NCI-H1092 (cell line): Measurements from ENCODE around the gene TMEM72.

Experiments
- DNase-seq: peaks from one replicate; lab custom pipeline; 2025; lab: John Stamatoyannopoulos, UW

Gene TMEM72

GRCh38 chr10:44955413-44956070, 44.4 kb downstream of the TMEM72 start:
- DNase-seq = no peak

GRCh38 chr10:44956226-44956625, 45.1 kb downstream of the TMEM72 start:
- DNase-seq = no peak

- no peak for DNase-seq
These were observed 45.9 kb downstream of the TMEM72 start for GRCh38 chr10:44956717-44957706.

DNA sequence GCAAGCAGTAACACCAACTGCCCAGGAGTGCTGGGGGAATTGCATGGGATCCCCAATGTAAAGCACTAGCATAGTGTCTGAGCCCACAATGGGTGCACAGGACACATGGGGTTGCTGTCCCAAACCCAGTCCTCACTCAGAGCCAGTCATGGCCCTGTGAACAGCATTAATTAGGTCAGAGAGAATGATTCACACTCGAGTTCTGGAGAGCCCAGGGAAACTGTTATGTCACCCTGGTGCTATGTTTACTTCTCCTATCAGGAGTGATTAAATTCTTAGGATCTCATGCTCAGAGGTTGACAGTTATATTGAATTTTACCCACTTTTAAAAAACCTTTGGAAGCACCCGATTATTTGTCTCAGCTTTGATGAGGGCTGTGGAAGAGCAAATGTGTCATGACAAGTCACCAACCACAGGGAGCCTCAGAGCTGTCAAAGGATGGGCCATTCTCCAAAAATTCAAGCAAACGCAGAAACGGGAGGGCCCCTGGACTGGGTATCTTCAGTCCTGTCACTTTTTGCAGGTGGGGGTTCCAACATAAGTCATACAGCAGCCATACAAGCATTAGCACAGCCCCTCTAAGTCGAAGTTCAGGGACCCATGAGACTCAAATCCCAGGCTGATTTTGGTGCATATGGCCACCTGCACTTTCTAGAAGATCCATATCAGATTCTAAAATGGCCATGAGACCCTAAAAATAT, 47.2 kb downstream of the TMEM72 start:
- no peak for DNase-seq

DNA sequence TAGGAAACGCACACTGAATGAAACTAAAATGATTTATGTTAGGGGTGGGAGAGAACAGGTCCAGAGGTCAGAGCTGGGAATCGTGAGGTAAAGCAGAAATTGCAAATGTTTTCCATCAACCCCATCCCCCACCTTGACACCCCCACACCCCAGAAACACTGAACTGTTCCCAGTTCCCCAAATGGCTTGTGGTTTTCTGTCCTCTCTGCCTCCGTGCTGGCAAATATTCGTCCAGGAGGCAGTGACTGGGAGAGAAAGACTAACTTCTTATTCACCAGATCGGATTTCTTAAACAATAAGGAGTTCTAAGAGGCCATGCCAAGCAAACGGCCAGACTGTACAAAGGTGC, 47.7 kb downstream of the TMEM72 start:
- no peak for DNase-seq

DNA sequence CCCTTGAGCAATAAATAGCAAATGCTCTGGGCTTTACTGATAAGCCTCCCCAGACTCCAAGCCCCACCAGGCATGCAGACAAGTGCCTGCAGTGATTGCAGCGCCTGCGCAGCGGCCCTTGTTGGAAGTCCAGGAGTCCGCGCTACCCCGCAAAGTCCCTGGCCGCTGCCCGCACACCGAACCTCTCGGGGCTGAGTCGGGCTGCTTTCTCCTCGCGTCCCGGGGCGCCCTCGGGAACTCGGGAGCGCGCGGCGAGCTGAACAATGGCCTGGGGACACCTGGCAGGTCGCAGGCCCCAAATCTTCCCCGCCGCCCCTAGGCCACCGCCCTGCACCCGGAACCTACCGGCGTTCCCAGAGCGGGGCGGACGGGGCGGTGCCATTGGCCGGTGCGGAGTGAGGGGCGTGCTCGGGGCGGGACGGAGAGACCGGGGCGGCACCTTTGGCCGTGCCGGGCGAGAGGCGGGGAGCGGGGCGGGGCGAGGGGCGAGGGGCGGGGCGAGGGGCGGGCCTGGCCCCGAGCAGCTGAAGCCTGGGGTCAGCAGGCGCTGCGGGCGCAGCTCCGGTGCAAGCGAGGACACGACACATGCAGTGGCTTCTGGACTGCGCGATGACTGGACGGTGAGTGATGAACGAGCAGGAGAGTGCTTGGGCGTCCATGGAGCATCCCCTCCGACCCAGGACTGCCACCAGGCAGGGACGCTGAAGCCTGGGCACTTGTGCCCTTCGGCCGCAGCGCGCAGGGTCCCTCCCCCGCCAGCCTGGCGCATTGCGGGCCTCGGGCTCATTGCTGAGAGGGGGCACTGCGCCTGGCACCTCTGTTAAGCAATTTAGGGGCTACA, 48.3 kb downstream of the TMEM72 start, which contains the start of gene RASSF4:
TSS of gene RASSF4 (plus strand) at position 556 of the 841 bp plus-strand sequence. CDS start 10,401 bp downstream, outside the sequence.
- peak; percentile 56 for DNase-seq

DNA sequence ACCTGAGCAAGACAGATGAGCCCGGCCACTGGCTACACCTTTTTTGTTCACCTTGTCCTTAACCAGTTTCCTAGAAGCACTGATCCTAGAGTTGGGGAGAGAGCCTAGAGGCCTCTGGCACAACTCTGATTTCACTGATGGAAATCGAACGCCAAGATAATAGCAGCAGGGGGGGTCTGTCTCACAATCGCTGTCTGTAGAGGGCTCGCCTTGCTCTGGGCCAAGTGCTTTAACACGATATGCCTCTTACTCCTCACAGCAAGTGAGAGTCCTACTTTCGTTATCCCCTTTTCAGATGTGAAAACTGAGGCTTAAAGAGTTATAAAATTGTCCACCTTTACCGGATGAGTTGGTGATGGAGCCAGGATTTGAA, 48.9 kb downstream of the TMEM72 start:
- no peak for DNase-seq

GRCh38 chr10:44960482-44961229, 49.5 kb downstream of the TMEM72 start:
- DNase-seq = no peak

DNA sequence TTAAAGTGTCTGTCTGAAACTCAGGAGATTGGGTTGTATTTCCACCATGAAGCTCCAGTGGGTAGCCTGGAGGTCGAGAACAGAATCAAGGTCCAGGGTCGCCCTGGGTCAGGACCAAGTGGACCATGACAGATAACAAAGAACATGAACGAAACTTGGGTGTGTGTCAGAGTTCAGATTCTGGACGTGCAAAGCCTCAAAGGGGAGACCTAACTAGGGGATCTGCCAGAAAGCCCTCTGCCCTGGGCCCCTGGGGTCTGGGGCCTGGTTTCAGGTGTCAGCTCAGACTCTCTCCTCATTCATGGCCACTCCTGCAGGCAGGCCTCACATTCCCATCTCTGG, 50.1 kb downstream of the TMEM72 start:
- DNase-seq = no peak

GRCh38 chr10:44961931-44962750, 51.0 kb downstream of the TMEM72 start:
- DNase-seq = no peak

- no peak for DNase-seq
These were observed 52.0 kb downstream of the TMEM72 start for GRCh38 chr10:44962870-44963738.

DNA sequence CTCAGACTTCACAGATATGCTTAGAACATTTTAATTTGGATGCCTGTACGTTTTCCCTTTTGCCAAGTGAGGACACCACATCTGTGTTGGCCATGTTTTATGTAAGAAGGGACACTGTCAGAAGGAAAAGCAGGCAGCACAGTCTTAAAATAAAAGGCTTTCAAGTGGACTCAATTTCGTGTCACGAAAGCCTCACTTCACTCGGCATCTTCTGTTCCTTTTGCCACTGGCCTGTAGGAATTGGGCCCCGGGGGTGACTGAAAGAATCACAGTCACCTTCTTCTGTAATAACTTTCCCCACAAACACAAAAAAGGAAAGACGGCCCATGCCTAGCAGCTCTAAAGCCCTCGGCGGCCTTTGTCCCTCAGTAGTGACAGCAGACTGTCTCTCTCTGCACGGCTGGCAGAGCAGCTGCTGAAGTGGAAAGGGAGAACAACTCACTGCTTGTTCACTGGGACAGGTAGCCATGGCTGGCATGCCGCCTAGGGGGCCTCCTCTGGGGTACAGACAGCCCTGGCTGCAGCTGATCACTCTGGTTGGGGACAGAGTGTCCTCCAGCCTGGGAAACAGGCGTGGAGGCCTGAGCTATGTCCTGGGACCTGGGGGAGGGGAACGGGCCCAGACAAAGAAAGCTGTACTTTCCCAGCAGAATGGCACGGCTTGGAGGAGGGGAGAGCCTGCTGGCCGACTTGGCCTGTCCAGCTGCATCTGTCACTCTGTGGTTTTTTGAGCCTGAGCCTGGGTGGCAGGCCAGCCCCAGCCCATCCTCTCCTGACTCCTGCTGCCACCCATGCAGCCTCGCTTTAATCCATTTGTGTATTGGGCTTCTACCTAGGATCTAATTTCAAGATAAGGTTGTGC, 52.9 kb downstream of the TMEM72 start:
- no peak for DNase-seq

- DNase-seq = no peak
These were observed 54.0 kb downstream of the TMEM72 start for GRCh38 chr10:44965104-44965503.

DNA sequence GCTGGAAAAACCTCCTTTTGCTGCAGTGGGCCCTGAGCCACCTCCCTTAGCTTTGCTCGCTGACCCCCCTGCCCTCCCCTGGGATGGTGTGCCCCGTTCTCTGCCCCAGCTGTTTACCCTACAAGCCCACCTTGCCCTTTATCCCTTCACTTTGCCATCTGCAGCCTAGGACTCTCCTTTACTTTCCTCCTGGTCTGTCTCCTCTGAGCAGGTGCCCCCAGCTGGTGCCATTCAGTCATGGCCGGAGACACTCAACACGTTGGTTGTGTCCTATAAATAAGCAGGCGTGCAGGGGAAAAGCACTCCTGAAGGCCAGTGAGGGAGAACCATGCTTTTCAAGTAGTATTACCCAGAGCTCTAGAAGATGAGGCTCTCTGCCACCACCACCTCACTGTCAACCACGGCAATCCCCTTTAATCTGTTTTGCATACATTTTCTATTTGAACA, 54.5 kb downstream of the TMEM72 start:
- DNase-seq = no peak

DNA sequence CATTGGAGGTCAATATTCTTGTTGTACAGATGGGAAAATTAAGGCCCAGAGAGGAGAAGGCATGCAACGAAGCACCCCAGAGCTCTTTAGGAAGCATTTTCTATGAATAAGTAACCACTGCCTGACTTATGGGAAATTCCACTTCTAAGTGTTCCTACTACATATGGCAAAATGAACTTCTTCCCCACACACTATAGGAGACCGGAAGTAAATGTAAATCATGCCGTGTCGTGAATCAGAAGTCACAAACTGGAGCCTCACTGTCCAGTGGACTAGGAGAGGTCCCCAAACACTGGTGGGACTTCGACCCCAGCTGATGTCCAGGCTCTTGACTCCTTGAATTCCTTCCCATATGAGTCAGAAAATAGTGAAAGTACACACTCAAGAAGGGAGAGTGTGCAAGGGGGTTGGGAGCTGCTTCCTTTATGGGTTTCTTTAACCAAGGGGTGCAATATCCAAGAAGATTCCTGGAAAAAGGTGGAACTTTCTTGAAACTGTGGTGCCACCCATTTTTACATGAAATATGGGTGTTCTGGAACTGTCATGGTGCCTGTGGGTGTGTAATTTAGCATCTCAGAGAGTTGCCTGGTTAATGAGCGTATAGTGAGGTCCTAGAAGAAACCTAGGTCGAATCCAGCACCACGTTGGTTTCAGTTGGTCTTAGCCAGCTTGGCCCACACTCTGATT, 55.1 kb downstream of the TMEM72 start:
- DNase-seq = no peak

- DNase-seq = no peak
These were observed 55.8 kb downstream of the TMEM72 start for GRCh38 chr10:44966816-44967509.

DNA sequence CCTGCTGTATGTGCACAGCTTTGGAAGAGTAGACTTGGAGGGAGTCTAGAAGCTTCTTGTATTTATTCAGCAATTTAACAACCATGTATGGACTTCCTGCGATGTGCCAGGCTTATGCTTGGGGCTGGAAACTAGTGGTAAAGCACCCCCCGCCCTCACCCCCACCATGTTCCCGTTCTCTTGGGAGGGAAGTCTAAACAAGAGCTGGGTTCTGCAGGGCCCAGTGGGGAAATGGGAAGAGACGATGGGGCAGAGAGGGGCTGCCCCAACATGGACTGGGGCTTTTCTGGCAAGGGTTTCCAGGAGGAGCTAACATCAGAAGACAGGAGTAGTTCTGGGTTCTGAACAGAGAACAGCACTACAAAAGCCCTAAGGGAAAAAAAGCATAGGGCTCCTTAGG, 56.5 kb downstream of the TMEM72 start:
- no peak for DNase-seq
